Keratinocyte (primary cell): ENCODE results near the gene DLG1. TPM values are rescaled to one million over a fixed set of nuclear protein-coding genes. Genes with fewer than 3 reads are reported as not detected.

Experiments
- DNase-seq: peaks from one replicate; pipeline ENCODE4 v3.0.0-alpha.2; 2011; ENCODE audit warnings: low read depth, missing footprints, low spot score
- FAIRE-seq: peaks from 2 replicates; lab custom pipeline; 2011; peaks lifted over from hg19 to GRCh38; lab: Jason Lieb, UNC
- H2AFZ ChIP-seq: 2 replicates; pipeline ENCODE4 v1.6.0; 2012; ENCODE audit warnings: low read length, control low read depth, inconsistent platforms; ENCODE audit not compliant: control insufficient read depth
- H3K27ac ChIP-seq: 2 replicates; pipeline ENCODE4 v1.5.1; 2011; ENCODE audit warnings: low read length; ENCODE audit not compliant: control insufficient read depth, insufficient read depth
- H3K27me3 ChIP-seq: 3 replicates; pipeline ENCODE4 v1.6.0; 2011; ENCODE audit warnings: low read length; ENCODE audit not compliant: control insufficient read depth, insufficient read depth; ENCODE audit errors: extremely low read depth
- H3K36me3 ChIP-seq, 2 experiments: 2 replicates in 1 of 2; 3 replicates in 1 of 2; pipeline ENCODE4 v1.5.1; 2011; ENCODE audit warnings: low read length in 2 of 2, mild to moderate bottlenecking in 1 of 2; ENCODE audit not compliant: control insufficient read depth in 2 of 2, insufficient read depth in 2 of 2; ENCODE audit errors: extremely low read depth in 1 of 2
- H3K4me1 ChIP-seq: 3 replicates; pipeline ENCODE4 v1.5.1; 2011; ENCODE audit warnings: low read length; ENCODE audit not compliant: control insufficient read depth, insufficient read depth; ENCODE audit errors: extremely low read depth
- H3K4me2 ChIP-seq: 3 replicates; pipeline ENCODE4 v1.6.0; 2011; ENCODE audit warnings: low read depth, low read length; ENCODE audit not compliant: control insufficient read depth, insufficient read depth; ENCODE audit errors: extremely low read depth
- H3K4me3 ChIP-seq, 3 experiments: fragments of 200-600 bp in 1 of 3; sonication (generic) in 1 of 3; 2 replicates in 2 of 3; 3 replicates in 1 of 3; pipeline ENCODE4 v1.5.1; 2011 to 2016; ENCODE audit warnings: low read length in 3 of 3, mild to moderate bottlenecking in 3 of 3, control low read depth in 2 of 3, inconsistent platforms in 1 of 3, low read depth in 1 of 3, mixed read lengths in 1 of 3, mixed run types in 1 of 3, moderate library complexity in 1 of 3; ENCODE audit not compliant: control insufficient read depth in 2 of 3, insufficient read depth in 2 of 3; ENCODE audit errors: extremely low read depth in 1 of 3
- H3K79me2 ChIP-seq: 2 replicates; pipeline ENCODE4 v1.6.0; 2012; ENCODE audit warnings: low read length; ENCODE audit not compliant: control insufficient read depth, insufficient read depth
- H3K9ac ChIP-seq: 3 replicates; pipeline ENCODE4 v1.6.0; 2011; ENCODE audit warnings: low read length; ENCODE audit not compliant: control insufficient read depth, insufficient read depth; ENCODE audit errors: extremely low read depth
- H3K9me1 ChIP-seq: 3 replicates; pipeline ENCODE4 v1.6.0; 2011; ENCODE audit warnings: low read length; ENCODE audit not compliant: control insufficient read depth, insufficient read depth; ENCODE audit errors: extremely low read depth
- H3K9me3 ChIP-seq: 2 replicates; pipeline ENCODE4 v1.5.1; 2012; ENCODE audit warnings: low read depth, low read length; ENCODE audit not compliant: control insufficient read depth
- H4K20me1 ChIP-seq: 3 replicates; pipeline ENCODE4 v1.6.0; 2011; ENCODE audit warnings: low read length; ENCODE audit not compliant: control insufficient read depth, insufficient read depth; ENCODE audit errors: extremely low read depth
- EZH2 ChIP-seq: IDR thresholded peaks from one replicate; pipeline ENCODE4 v1.6.1; 2012; ENCODE audit warnings: inconsistent platforms, mild to moderate bottlenecking, low read length, moderate library complexity
- dilution Hi-C: fragments of 300-500 bp; cut with MboI; formaldehyde crosslinking; loops from one replicate; pipeline ENCODE4 v1.7.0; 2020; ENCODE audit warnings: low sequenced_read_pairs; ENCODE audit not compliant: extremely low pct_ligation_motif_present
- polyA plus RNA-seq, 5 experiments: library from polyadenylated mRNA; depleted of rRNA in 3 of 5; stranded (reverse) in 3 of 5; stranded (forward) in 1 of 5; unstranded in 1 of 5; fragments of >200 nt; gene quantifications; 1 replicate in 1 of 5; 2 replicates in 3 of 5; 3 replicates in 1 of 5; pipeline versions ENCODE4 v1.2.1 to v1.2.3, GENCODE V29; 2011 to 2012; ENCODE audit warnings: missing spikeins in 2 of 5, low read depth in 1 of 5, low replicate concordance in 1 of 5
- TF ChIP-seq, protein P1 (sequence below), 3 experiments: IDR thresholded peaks in 1 of 3; conservative IDR thresholded peaks in 1 of 3; optimal IDR thresholded peaks in 1 of 3; 2 replicates in 2 of 3; 3 replicates in 1 of 3; pipeline versions ENCODE3 to v1.5.1; 2011; ENCODE audit warnings: low read length in 3 of 3, mild to moderate bottlenecking in 3 of 3, moderate library complexity in 2 of 3, control low read depth in 1 of 3, inconsistent platforms in 1 of 3; ENCODE audit not compliant: insufficient read depth in 2 of 3; ENCODE audit errors: extremely low read depth in 1 of 3

Gene DLG1
- polyA plus RNA-seq, 1 donor (not counting 4 experiments of a cell fraction or from before 2014, with no cell fraction given): 139 TPM

DNA sequence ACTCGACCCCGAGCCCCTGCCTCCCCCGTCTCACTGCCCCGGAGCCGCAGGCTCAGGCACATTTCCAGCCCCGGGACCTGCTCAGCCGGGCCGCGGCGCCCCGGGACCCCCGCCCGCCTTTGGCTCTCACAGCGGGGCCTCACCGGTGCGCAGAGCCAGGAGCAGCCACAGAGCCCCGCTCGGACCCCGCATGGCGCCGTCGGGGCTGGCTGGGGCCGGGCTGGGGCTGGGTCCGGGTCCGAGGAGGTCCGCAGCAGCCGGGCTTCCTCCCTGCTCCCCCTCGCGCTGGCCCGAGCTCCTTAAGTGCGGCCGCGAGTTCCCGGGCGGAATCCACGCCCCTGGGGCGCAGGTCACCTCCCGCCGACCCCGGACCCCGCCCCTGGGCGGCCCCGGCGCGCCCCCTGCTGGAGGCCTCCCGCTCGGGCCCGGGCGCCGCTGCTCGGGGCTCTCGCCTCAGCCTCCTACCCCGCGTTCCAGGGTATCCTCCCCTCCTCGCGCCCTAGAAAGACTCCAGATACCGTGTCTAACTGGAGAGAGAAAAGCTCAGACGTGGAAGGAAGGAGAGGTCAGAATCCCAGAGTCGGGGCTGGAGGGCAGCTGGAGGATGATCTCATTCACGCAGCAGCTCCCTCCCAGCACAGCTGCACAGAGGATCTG lies 268.8 kb downstream of the DLG1 start, which contains the start of gene MELTF:
TSS of gene MELTF (minus strand) at position 307 of the 657 bp plus-strand sequence. CDS start at position 192, 115 bp downstream.
- TF ChIP-seq EZH2: no peak
- TF ChIP-seq, protein P1, sequence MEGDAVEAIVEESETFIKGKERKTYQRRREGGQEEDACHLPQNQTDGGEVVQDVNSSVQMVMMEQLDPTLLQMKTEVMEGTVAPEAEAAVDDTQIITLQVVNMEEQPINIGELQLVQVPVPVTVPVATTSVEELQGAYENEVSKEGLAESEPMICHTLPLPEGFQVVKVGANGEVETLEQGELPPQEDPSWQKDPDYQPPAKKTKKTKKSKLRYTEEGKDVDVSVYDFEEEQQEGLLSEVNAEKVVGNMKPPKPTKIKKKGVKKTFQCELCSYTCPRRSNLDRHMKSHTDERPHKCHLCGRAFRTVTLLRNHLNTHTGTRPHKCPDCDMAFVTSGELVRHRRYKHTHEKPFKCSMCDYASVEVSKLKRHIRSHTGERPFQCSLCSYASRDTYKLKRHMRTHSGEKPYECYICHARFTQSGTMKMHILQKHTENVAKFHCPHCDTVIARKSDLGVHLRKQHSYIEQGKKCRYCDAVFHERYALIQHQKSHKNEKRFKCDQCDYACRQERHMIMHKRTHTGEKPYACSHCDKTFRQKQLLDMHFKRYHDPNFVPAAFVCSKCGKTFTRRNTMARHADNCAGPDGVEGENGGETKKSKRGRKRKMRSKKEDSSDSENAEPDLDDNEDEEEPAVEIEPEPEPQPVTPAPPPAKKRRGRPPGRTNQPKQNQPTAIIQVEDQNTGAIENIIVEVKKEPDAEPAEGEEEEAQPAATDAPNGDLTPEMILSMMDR (optimal IDR thresholded peaks at IDR 0.05 in 1 of 3, IDR thresholded peaks at IDR 0.05 in 1 of 3, conservative IDR thresholded peaks at IDR 0.05 in 1 of 3; ENCODE audit: extremely low read depth in 1 of 3, insufficient read depth in 2 of 3, low read length in 3 of 3): peak in 1 of 3 experiments; percentile 50
- DNase-seq: no peak
- Histone ChIP-seq H3K27me3 (no peaks in the 10 kb centered on the region), H3K9ac (peak within 1 kb of the TSS; percentile 74), H3K9me3 (no peaks in the 10 kb centered on the region), H3K27ac (peak within 1 kb of the TSS; percentile 42), H3K4me1 (peaks cover 18% of the 10 kb centered on the region), H3K36me3 (no peaks in the 10 kb centered on the region), H2AFZ (no peak within 1 kb of the TSS), H3K79me2 (no peaks in the 10 kb centered on the region), H3K9me1 (no peaks in the 10 kb centered on the region), H4K20me1 (no peaks in the 10 kb centered on the region), H3K4me2 (peak within 1 kb of the TSS; percentile 57), H3K4me3 (peak within 1 kb of the TSS; percentile 49 to 69 (median 62))
- dilution Hi-C loops: no loop called here
- FAIRE-seq: no peak

- Histone ChIP-seq H4K20me1 (no peaks in the 10 kb centered on the region), H3K4me1 (peaks cover 18% of the 10 kb centered on the region), H3K4me3 (peak overlapping the region; percentile 49 to 69 (median 62)), H3K4me2 (peak overlapping the region; percentile 57), H3K79me2 (no peaks in the 10 kb centered on the region), H3K9ac (peak overlapping the region; percentile 74), H3K27ac (peak overlapping the region; percentile 42), H3K9me1 (no peaks in the 10 kb centered on the region), H3K27me3 (no peaks in the 10 kb centered on the region), H3K36me3 (no peaks in the 10 kb centered on the region), H3K9me3 (no peaks in the 10 kb centered on the region), H2AFZ (no peak overlapping the region)
- DNase-seq (no peak), FAIRE-seq (no peak)
- no peak for TF ChIP-seq EZH2
- TF ChIP-seq, protein P1 (optimal IDR thresholded peaks at IDR 0.05 in 1 of 3, IDR thresholded peaks at IDR 0.05 in 1 of 3, conservative IDR thresholded peaks at IDR 0.05 in 1 of 3; ENCODE audit: extremely low read depth in 1 of 3, insufficient read depth in 2 of 3, low read length in 3 of 3): no peak
- dilution Hi-C loops: no loop called here
Measured at GRCh38 chr3:197028728-197029510, 269.5 kb downstream of the DLG1 start.
